K562 treated with DMSO at 1 percent for 12 hours (cell line): ENCODE results near the gene ATP2C2. TPM values are rescaled to one million over a fixed set of nuclear protein-coding genes. Genes with fewer than 3 reads are reported as not detected.

ENCODE experiments used
- total RNA-seq: library from RNA; unstranded; fragments of 300-600 nt; gene quantifications from 2 replicates; pipeline ENCODE4 v1.2.3, GENCODE V29; 2022; ENCODE audit not compliant: insufficient read depth

ATP2C2 gene, protein sequence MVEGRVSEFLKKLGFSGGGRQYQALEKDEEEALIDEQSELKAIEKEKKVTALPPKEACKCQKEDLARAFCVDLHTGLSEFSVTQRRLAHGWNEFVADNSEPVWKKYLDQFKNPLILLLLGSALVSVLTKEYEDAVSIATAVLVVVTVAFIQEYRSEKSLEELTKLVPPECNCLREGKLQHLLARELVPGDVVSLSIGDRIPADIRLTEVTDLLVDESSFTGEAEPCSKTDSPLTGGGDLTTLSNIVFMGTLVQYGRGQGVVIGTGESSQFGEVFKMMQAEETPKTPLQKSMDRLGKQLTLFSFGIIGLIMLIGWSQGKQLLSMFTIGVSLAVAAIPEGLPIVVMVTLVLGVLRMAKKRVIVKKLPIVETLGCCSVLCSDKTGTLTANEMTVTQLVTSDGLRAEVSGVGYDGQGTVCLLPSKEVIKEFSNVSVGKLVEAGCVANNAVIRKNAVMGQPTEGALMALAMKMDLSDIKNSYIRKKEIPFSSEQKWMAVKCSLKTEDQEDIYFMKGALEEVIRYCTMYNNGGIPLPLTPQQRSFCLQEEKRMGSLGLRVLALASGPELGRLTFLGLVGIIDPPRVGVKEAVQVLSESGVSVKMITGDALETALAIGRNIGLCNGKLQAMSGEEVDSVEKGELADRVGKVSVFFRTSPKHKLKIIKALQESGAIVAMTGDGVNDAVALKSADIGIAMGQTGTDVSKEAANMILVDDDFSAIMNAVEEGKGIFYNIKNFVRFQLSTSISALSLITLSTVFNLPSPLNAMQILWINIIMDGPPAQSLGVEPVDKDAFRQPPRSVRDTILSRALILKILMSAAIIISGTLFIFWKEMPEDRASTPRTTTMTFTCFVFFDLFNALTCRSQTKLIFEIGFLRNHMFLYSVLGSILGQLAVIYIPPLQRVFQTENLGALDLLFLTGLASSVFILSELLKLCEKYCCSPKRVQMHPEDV
- total RNA-seq, result not detected in 2 replicates

DNA sequence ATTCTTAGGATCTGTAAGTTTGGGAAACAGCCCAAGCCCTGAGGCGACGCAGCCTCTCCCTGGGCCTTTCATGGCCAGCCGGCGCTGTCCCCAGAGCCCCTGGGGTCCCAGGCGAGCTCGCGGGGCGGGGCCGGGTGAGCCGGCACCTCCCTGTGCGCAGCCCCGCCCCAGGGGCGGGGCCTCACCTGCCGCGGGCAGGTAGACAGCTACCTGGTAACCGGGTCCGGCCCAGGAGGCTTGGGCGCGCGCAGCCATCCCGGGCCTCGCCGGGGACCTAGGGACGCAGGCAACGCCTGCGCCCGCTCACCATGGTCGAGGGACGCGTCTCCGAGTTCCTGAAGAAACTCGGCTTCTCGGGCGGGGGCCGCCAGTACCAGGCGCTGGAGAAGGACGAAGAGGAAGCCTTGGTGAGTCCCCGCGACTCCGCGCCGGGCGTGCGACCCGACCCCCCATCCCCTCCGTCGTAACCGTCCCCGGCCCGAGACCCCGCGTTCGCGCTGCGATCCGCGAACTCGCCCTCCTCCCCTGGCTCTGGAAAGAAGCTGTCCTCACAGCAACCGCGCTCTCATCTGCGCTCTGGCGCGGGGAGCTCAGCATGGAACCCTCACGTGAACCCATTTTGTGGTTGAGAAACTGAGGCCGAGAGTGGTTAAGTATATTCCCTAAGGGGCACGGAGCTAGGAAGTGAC, at the start of gene ATP2C2:
Gene ATP2C2, plus strand, starts transcription at position 231 of the 689 bp plus-strand sequence. Its CDS starts 78 bp downstream, at position 309.

DNA sequence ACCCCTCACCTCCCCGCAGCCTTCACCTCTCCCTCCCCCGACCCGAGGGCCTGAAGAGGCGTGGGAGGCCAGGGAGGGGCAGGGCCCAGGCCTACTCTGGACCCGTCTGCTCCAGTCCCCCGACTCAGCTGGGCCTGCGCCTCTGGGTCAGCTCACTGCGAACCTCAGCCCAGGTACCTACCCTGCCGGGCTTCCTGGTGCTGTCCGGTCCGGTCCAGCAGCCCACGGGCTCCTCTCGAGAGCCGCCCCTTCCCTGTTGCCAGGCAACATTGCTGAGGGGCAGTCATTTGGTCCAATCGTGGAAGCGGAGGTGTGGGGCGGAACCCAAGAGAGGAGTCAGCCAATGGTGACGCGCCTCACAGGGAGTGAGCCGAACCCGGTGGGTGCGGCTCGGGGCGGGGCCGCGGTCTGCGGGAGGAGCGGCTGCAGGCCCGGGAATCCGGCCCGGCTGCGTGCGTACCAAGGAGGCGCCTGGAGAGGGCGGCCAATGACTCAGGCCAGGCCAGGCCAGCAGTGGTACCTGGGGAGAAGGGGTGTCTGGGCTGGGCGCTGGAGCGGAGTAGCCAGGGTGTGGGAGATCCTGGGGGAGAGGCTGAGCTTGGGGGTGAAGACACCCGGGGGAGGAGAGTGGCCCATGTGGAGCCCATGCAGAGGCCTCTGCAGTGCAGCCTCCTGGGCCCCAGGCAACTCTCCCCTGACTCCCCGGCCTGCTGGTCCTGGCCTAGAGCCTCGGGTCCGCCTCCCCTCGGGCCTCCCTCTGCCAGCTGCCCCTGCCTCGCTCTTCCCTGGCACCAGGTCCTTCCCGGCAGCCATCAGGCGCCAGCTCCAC, 136.3 kb downstream of the ATP2C2 start, which contains the start of gene MEAK7:
Gene MEAK7, minus strand, starts transcription at position 240 of the 829 bp plus-strand sequence. CDS start 6,573 bp downstream, outside the sequence.

Other genes with a start within 250 kb of the ATP2C2 start
- gene HSDL1, start 223.4 kb upstream of the ATP2C2 start, total RNA-seq, result 22.7 and 54.8 TPM in 2 replicates
- gene DNAAF1, start 223.2 kb upstream of the ATP2C2 start, total RNA-seq, result not detected in 2 replicates
- gene TAF1C, start 181.5 kb upstream of the ATP2C2 start, total RNA-seq, result 16.7 and 45.2 TPM in 2 replicates
- not detected in 2 replicates for gene ADAD2, start 177.4 kb upstream of the ATP2C2 start, total RNA-seq
- gene KCNG4, start 128.5 kb upstream of the ATP2C2 start, total RNA-seq, result not detected in 2 replicates
- not detected in 2 replicates for gene WFDC1, start 73.7 kb upstream of the ATP2C2 start, total RNA-seq
- gene MEAK7, start 136.1 kb downstream of the ATP2C2 start, total RNA-seq, result 4.0 and 11.2 TPM in 2 replicates
- gene COTL1, start 249.5 kb downstream of the ATP2C2 start, total RNA-seq, result 98.7 and 133 TPM in 2 replicates